ENCODE results near the gene ABCC1.

DNA sequence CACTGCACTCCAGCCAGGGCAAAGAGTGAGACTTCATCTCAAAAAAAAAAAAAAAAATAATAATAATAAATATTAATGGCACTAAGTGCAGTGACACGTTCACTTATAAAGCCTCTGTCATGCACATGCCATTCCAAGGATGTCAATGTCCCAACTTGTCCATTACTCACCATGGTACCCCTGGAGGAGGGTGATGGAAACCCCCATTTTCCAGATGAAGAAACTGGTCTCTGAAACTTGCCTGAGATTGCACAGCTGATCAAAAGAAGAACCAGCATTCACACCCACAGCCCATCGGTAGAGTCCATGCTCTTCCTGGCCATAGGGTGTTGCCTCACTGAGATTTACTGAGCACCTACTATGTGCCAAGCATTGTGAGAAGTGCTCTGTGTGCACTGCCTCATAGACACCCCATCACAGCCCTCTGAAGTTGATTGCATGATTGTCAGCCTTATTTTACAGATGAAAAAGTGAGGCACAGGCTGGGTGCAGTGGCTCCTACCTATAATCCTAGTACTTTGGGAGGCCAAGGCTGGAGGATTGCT is 123.7 kb downstream of the ABCC1 start:
- TF ChIP-seq, protein P1, sequence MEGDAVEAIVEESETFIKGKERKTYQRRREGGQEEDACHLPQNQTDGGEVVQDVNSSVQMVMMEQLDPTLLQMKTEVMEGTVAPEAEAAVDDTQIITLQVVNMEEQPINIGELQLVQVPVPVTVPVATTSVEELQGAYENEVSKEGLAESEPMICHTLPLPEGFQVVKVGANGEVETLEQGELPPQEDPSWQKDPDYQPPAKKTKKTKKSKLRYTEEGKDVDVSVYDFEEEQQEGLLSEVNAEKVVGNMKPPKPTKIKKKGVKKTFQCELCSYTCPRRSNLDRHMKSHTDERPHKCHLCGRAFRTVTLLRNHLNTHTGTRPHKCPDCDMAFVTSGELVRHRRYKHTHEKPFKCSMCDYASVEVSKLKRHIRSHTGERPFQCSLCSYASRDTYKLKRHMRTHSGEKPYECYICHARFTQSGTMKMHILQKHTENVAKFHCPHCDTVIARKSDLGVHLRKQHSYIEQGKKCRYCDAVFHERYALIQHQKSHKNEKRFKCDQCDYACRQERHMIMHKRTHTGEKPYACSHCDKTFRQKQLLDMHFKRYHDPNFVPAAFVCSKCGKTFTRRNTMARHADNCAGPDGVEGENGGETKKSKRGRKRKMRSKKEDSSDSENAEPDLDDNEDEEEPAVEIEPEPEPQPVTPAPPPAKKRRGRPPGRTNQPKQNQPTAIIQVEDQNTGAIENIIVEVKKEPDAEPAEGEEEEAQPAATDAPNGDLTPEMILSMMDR (IDR thresholded peaks at IDR 0.05; ENCODE audit: poor library complexity): no peak
- no peak for TF ChIP-seq EZH2 (IDR thresholded peaks at IDR 0.05; ENCODE audit: borderline replicate concordance)
- no peak for TF ChIP-seq EZH2phosphoT487 (IDR thresholded peaks at IDR 0.05; ENCODE audit: low read depth, severe bottlenecking, unreplicated experiment)
